AG09309 (cell line): ENCODE results near the gene ADNP2.

Experiments
- DNase-seq: peaks from one replicate; pipeline ENCODE4 v3.0.0-alpha.2; 2010; ENCODE audit warnings: low read depth
- H3K4me3 ChIP-seq: 2 replicates; pipeline ENCODE4 v1.5.1; 2011; ENCODE audit warnings: mild to moderate bottlenecking, low read depth, low read length, moderate library complexity; ENCODE audit not compliant: control insufficient read depth
- TF ChIP-seq, protein P1 (sequence below): IDR thresholded peaks from 2 replicates; pipeline ENCODE4 v1.5.1; 2011; ENCODE audit warnings: mild to moderate bottlenecking, low read depth, low read length, inconsistent platforms; ENCODE audit not compliant: insufficient read depth, control insufficient read depth; ENCODE audit errors: missing control alignments

ADNP2 gene

DNA sequence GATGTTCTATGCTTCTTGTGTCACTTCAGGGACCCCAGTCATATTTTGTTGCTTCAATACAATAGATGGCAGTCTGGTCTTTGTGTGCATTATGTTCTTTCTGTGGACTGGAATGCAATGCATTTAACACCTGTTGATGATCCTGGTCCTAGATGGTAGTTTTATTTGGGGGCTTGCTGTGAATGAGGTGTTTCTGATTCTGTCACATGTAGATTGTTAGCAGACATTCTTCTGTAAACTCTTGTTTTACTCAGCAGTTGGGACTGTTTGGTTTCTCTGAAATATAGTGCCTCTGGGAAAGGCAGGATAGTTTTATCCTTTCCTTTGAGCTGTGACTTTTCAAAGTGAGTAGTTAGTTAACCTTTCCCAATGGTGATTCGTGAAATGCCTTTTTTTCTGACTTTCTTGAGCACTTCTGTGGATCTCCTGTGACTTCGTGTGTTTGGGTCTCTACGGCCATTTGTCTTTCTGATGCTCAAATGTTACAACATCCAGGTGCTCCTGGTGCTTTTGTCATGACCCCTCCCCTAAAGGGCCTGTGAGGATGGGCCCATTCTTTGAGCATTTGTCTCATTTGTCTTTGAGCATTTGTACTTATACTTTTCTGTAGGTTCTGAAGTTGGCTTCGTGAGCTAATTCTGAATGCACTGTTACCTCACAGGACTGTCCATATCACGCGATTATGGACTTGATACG, 20.8 kb downstream of the ADNP2 start:
- TF ChIP-seq, protein P1, sequence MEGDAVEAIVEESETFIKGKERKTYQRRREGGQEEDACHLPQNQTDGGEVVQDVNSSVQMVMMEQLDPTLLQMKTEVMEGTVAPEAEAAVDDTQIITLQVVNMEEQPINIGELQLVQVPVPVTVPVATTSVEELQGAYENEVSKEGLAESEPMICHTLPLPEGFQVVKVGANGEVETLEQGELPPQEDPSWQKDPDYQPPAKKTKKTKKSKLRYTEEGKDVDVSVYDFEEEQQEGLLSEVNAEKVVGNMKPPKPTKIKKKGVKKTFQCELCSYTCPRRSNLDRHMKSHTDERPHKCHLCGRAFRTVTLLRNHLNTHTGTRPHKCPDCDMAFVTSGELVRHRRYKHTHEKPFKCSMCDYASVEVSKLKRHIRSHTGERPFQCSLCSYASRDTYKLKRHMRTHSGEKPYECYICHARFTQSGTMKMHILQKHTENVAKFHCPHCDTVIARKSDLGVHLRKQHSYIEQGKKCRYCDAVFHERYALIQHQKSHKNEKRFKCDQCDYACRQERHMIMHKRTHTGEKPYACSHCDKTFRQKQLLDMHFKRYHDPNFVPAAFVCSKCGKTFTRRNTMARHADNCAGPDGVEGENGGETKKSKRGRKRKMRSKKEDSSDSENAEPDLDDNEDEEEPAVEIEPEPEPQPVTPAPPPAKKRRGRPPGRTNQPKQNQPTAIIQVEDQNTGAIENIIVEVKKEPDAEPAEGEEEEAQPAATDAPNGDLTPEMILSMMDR, result no peak
- DNase-seq, result no peak

DNA sequence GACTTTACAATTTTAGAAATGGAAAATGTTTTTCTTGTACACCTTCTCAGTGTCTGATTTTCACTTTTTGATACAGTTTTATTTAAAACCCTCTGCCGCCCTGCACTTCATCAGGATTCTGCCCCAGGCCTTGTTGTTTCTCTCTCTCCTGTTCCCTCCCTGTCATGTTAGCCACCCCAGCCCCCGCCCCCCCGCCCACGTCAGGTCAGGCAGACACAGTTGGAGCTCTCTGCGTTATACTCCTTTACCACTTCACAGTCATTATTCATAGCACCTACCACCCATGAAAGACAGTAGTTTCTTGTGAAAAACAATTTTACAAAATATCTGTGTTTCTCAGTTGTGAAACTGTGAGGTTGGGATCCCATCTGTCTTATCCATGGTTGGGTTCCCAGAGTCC, 21.5 kb downstream of the ADNP2 start:
- TF ChIP-seq, protein P1, result no peak
- H3K4me3 ChIP-seq, result no peak overlapping the region
- DNase-seq, result no peak

More for the DNA sequence above, 20.8 kb downstream of the ADNP2 start:
- H3K4me3 ChIP-seq, result no peak overlapping the region

DNA sequence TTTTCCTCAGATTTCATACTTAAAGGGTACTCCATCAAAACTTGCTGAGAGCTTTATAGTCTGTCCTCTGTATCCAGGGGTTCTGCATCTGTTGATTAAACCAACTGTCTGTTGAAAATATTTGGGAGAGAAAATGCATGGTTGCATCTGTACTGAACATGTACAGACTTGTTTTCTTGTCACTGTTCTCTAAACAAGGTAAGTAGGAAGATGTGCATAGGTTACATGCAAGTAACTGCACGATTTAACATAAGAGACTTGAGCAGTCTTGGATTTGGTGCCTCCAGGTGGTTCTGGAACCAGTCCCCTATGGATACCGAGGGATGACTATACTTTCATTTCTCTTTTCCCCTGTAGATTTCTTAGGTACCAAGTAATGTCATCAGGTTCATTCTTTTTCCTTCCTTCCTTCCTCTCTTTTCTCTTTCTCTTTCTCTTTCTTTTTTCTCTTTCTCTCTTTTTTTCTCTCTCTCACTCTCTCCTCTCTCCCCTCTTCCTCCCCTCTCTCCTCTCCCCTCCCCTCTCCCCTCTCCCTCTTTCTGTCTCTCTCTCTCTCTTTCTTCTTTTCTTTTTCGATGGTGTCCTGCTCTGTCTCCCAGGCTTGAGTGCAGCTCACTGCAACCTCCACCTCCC, 23.2 kb downstream of the ADNP2 start:
- H3K4me3 ChIP-seq, result no peak overlapping the region
- DNase-seq, result no peak
- TF ChIP-seq, protein P1, result no peak

DNA sequence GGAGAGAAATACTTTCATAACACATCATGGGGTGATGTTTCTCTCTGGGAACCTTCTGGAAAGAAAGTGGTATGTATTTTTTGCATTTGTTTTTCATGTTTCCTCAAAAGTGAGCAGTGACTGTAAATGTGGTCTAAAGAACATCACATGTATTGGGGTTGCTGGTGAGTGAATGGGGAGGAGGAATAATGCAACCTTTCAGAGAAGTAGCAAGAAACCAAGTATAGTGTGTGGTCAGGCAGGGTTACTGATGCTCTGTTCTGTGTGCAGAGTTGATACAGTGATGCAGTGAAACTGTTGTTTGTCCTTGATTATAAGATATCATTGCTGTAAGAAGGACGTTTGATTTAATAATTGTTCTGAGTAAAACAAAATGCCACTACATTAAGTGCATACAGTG, 24.1 kb downstream of the ADNP2 start:
- TF ChIP-seq, protein P1, result no peak
- DNase-seq, result no peak
- H3K4me3 ChIP-seq, result no peak overlapping the region

DNA sequence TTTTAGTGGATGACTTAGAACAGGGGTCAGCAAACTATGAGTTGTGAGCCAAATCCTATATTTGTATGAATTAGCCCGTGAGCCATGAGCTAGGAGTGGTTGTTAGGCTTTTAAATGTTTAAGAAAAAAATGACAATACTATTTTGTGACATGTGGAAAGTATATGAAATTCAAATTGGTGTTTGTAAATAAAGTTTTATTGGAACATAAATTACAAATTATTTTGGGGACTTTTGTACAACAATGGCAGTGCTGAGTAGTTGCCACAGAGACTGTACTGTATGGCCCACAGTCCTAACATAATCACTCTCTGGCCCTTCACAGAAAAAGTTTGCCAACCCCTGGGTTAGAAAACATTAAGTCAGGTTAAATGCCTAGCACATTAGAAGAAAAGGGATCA, 26.1 kb downstream of the ADNP2 start:
- DNase-seq, result no peak
- no peak overlapping the region for H3K4me3 ChIP-seq
- TF ChIP-seq, protein P1, result no peak

DNA sequence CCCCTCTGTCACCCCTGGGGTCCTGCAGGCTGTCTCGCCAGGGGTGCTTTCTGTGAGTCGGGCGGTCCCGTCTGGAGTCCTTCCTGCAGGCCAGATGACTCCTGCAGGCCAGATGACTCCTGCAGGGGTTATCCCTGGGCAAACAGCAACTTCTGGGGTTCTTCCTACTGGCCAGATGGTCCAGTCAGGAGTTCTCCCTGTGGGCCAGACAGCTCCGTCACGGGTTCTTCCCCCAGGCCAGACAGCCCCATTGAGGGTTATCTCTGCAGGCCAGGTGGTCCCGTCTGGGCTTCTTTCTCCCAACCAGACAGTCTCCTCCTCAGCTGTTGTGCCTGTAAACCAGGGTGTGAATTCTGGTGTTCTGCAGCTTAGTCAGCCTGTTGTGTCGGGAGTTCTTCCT, 27.6 kb downstream of the ADNP2 start:
- TF ChIP-seq, protein P1, result no peak
- no peak for DNase-seq
- H3K4me3 ChIP-seq, result no peak overlapping the region

DNA sequence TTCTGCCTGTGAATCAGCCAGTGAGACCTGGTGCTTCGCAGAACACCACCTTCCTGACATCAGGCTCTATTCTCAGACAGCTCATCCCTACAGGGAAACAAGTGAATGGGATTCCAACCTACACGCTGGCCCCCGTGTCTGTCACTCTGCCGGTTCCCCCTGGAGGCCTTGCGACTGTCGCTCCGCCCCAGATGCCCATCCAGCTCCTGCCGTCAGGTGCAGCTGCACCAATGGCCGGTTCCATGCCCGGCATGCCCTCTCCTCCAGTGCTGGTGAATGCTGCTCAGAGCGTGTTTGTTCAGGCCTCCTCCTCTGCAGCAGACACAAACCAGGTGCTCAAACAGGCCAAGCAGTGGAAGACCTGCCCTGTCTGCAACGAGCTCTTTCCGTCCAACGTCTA, 28.1 kb downstream of the ADNP2 start:
- TF ChIP-seq, protein P1, result no peak
- no peak for DNase-seq
- H3K4me3 ChIP-seq, result no peak overlapping the region
